ENCODE data around the gene TP53BP1.

DNA sequence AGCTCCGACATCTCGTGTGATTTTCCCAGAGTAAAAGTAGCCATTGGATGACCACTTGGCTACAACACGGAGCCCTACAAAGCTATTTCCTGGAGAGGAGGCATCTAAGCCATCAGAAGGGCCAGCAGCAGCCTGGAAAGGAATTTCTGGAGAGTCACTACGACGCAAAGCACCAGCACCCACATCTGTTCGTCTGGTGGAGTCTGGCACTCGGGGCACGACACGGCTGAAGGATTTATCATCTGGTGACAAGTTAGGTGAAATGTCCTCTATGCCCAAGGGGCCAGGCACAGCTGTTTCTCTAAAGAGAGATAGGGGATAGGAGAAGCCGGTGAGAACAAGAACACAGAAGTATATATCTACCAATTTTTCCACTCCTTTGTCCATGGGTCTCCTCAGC is 72.5 kb downstream of the TP53BP1 start:
- no peak for TF ChIP-seq EGR1 (IDR thresholded peaks at IDR 0.05; ENCODE audit: low read depth)
- no peak for TF ChIP-seq YY1 (IDR thresholded peaks at IDR 0.05; ENCODE audit: extremely low read depth, insufficient replicate concordance, low read depth, low read length)
- TF ChIP-seq EZH2phosphoT487 (IDR thresholded peaks at IDR 0.05; ENCODE audit: borderline replicate concordance) = no peak
- TF ChIP-seq, protein P1, sequence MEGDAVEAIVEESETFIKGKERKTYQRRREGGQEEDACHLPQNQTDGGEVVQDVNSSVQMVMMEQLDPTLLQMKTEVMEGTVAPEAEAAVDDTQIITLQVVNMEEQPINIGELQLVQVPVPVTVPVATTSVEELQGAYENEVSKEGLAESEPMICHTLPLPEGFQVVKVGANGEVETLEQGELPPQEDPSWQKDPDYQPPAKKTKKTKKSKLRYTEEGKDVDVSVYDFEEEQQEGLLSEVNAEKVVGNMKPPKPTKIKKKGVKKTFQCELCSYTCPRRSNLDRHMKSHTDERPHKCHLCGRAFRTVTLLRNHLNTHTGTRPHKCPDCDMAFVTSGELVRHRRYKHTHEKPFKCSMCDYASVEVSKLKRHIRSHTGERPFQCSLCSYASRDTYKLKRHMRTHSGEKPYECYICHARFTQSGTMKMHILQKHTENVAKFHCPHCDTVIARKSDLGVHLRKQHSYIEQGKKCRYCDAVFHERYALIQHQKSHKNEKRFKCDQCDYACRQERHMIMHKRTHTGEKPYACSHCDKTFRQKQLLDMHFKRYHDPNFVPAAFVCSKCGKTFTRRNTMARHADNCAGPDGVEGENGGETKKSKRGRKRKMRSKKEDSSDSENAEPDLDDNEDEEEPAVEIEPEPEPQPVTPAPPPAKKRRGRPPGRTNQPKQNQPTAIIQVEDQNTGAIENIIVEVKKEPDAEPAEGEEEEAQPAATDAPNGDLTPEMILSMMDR (IDR thresholded peaks at IDR 0.05 in 2 of 3, conservative IDR thresholded peaks at IDR 0.05 in 1 of 3; ENCODE audit: borderline replicate concordance in 1 of 3, insufficient read depth in 1 of 3, low read depth in 2 of 3, low read length in 2 of 3) = no peak
- no peak for TF ChIP-seq SIN3A (IDR thresholded peaks at IDR 0.05; ENCODE audit: low read depth)
- TF ChIP-seq, protein P2, sequence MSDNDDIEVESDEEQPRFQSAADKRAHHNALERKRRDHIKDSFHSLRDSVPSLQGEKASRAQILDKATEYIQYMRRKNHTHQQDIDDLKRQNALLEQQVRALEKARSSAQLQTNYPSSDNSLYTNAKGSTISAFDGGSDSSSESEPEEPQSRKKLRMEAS (IDR thresholded peaks at IDR 0.05) = no peak
- TF ChIP-seq POLR2A (IDR thresholded peaks at IDR 0.05; ENCODE audit: borderline replicate concordance, extremely low read depth, insufficient read depth, insufficient read length) = no peak
- no peak for TF ChIP-seq EZH2 (IDR thresholded peaks at IDR 0.05)
- no peak for TF ChIP-seq POLR2AphosphoS5 (IDR thresholded peaks at IDR 0.05; ENCODE audit: low read depth, low read length)
- no peak for TF ChIP-seq SP1 (IDR thresholded peaks at IDR 0.05; ENCODE audit: low read depth)
- TF ChIP-seq ZFX (IDR thresholded peaks at IDR 0.05) = no peak

Data from HCT116 (cell line).